ENCODE results near the gene LILRB4.
"Not testable (repeated sequence)": the region's sequence is repeated elsewhere in the genome, so short reads cannot be mapped to it uniquely, and the experiment has no call there.

LILRB4 gene

GRCh38 chr19:54704928-54705327 lies 42.1 kb downstream of the LILRB4 start:
- DNase-seq (ENCODE audit: low read depth) = no peak
- TF ChIP-seq CTCF (conservative IDR thresholded peaks at IDR 0.05; ENCODE audit: control insufficient read depth, insufficient read depth, low read depth, low read length) = no peak
- H3K4me3 ChIP-seq (ENCODE audit: control insufficient read depth, low read depth, low read length) = no peak overlapping the region

- TF ChIP-seq CTCF (conservative IDR thresholded peaks at IDR 0.05; ENCODE audit: control insufficient read depth, insufficient read depth, low read depth, low read length) = no peak
- no peak overlapping the region for H3K4me3 ChIP-seq (ENCODE audit: control insufficient read depth, low read depth, low read length)
- DNase-seq (ENCODE audit: low read depth) = no peak
These were observed 45.2 kb downstream of the LILRB4 start for GRCh38 chr19:54707962-54708361.

- no peak for TF ChIP-seq CTCF (conservative IDR thresholded peaks at IDR 0.05; ENCODE audit: control insufficient read depth, insufficient read depth, low read depth, low read length)
- H3K4me3 ChIP-seq (ENCODE audit: control insufficient read depth, low read depth, low read length) = no peak overlapping the region
- DNase-seq (ENCODE audit: low read depth) = no peak
These were observed 46.0 kb downstream of the LILRB4 start for GRCh38 chr19:54708781-54709180.

DNA sequence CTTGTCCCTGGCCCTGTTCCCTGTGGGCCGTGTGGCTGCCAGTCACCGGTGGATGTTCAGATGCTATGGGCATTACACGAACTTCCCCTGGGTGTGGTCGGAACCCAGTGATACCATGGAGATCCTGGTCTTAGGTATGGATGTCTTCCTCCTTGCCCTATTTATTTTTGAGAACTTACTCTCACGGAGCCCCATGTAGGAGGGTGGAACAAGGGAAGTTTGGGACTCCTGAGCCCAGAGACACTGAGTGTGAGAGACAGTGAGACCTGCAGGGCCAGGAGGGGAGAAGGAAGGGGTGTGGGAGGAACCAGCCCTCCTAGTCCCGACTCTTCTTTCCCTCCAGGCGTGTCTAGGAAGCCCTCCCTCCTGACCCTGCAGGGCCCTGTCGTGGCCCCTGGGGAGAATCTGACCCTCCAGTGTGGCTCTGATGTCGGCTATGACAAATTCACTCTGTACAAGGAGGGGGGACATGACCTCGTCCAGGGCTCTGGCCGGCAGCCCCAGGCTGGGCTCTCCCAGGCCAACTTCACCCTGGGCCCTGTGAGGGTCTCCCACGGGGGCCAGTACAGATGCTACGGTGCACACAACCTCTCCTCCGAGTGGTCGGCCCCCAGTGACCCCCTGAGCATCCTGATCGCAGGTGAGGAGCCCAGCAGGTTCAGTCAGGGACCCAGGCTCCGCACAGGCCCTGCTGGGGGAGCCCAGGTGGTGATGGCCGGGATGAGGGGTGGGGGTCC lies 46.6 kb downstream of the LILRB4 start:
- no peak overlapping the region for H3K4me3 ChIP-seq (ENCODE audit: control insufficient read depth, low read depth, low read length)
- no peak for DNase-seq (ENCODE audit: low read depth)
- TF ChIP-seq CTCF (conservative IDR thresholded peaks at IDR 0.05; ENCODE audit: control insufficient read depth, insufficient read depth, low read depth, low read length) = no peak

DNA sequence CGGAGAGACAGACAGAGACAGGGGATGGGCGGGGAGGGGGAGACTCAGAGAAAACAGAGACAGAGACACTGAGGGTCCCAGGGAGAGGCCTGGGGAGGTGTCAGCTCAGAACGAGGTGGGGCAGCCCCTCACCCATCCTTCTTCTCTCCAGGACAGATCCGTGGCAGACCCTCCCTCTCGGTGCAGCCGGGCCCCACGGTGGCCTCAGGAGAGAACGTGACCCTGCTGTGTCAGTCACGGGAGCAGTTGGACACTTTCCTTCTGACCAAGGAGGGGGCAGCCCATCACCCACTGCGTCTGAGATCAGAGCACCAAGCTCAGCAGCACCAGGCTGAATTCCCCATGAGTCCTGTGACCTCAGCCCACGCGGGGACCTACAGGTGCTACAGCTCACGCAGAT lies 47.2 kb downstream of the LILRB4 start:
- H3K4me3 ChIP-seq (ENCODE audit: control insufficient read depth, low read depth, low read length); DNase-seq (ENCODE audit: low read depth): not testable (repeated sequence)
